Esophagus squamous epithelium (tissue), 4 donors: Measurements from ENCODE around the gene NKAIN4.

Experiments
- CTCF ChIP-seq, 6 experiments: fragments of 450-650 bp in 4 of 6; fragments of 200-600 bp in 2 of 6; sonication (generic) in 2 of 6; IDR thresholded peaks; one replicate each; pipeline ENCODE4 v1.5.1; 2016 to 2019; ENCODE audit warnings: antibody characterized with exemption in 6 of 6, mild to moderate bottlenecking in 4 of 6, moderate library complexity in 4 of 6
- POLR2A ChIP-seq, 4 donors: fragments of 450-650 bp; IDR thresholded peaks; one replicate each; pipeline ENCODE4 v1.6.1; 2017; ENCODE audit warnings: antibody characterized with exemption in 4 of 4, mild to moderate bottlenecking in 4 of 4, moderate library complexity in 3 of 4

DNA sequence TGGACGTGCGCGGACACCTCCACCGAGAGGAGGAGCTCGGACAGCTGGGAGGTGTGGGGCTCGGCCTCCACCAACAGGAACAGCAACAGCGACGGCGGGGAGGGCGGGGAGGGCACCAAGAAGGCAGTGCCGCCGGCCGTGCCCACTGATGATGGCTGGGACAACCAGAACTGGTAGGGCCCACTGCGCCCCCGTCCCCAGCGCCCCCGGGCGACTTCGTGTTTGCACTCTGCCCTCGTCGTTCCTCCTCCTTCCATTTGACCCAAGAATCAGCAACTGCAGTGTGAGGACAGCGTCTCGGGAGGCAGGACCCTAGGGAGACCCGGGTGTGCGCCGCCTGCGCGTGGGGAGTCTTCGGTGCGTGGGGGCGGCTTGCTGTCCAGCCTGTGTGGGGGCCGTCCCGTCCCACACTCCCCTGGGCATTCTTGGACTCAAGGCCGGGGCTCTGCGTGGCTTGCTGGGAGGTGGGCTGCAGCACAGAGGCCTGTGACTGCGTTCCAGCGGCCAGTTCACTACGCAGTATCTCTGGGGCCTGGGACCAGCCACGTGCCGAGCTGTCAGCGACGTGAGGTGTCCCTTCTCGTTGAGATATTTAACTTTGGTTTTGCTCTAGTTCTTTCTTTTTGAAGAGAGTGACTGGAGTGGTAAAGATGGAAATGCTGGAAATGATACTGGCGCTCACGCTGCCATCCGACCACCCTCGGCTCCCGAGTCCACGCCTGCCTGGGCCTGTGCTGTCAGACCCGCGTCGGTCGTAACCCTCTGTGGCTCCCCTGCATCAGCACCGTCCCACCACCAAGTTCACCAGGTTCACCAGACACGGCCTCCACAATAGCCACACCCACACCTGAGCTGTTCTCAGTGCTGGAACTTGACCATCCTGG is 33.7 kb upstream of the NKAIN4 start:
- TF ChIP-seq CTCF (IDR thresholded peaks at IDR 0.05) (no peak), POLR2A (IDR thresholded peaks at IDR 0.05) (no peak)
